ENCODE measurements around the gene BNC2.

- TF ChIP-seq EZH2phosphoT487 (IDR thresholded peaks at IDR 0.05; ENCODE audit: insufficient read depth, low read depth) = no peak
- TF ChIP-seq EZH2 (IDR thresholded peaks at IDR 0.05; ENCODE audit: insufficient read depth, poor library complexity, severe bottlenecking) = no peak
These were observed 425.1 kb downstream of the BNC2 start for GRCh38 chr9:16445141-16445920.

Measured in GM23248 (cell line).